Ishikawa (cell line): Measurements from ENCODE around the gene LRRC32.

Experiments used
- CEBPB ChIP-seq: IDR thresholded peaks from 2 replicates; pipeline ENCODE4 v1.6.1; 2012
- CREB1 ChIP-seq: IDR thresholded peaks from 2 replicates; pipeline ENCODE4 v1.6.1; 2012; ENCODE audit warnings: low read depth
- EGR1 ChIP-seq: IDR thresholded peaks from 2 replicates; pipeline ENCODE4 v1.6.1; 2012
- EP300 ChIP-seq: IDR thresholded peaks from 2 replicates; pipeline ENCODE4 v1.6.1; 2012; ENCODE audit warnings: borderline replicate concordance
- FOXM1 ChIP-seq: IDR thresholded peaks from 2 replicates; pipeline ENCODE4 v1.6.1; 2012; ENCODE audit warnings: low read depth, borderline replicate concordance
- RAD21 ChIP-seq: IDR thresholded peaks from 2 replicates; pipeline ENCODE4 v1.6.1; 2012; ENCODE audit warnings: low read depth
- REST ChIP-seq: IDR thresholded peaks from 2 replicates; pipeline ENCODE4 v1.6.1; 2012; ENCODE audit warnings: low read depth, mild to moderate bottlenecking
- TAF1 ChIP-seq: IDR thresholded peaks from 2 replicates; pipeline ENCODE4 v1.6.1; 2012; ENCODE audit warnings: low read depth, mild to moderate bottlenecking
- TCF12 ChIP-seq: IDR thresholded peaks from 2 replicates; pipeline ENCODE4 v1.6.1; 2012; ENCODE audit warnings: low read depth
- TEAD4 ChIP-seq: IDR thresholded peaks from 2 replicates; pipeline ENCODE4 v1.6.1; 2012
- YY1 ChIP-seq: IDR thresholded peaks from 2 replicates; pipeline ENCODE4 v1.6.1; 2012; ENCODE audit warnings: low read depth
- ZBTB7A ChIP-seq: IDR thresholded peaks from 2 replicates; pipeline ENCODE4 v1.6.1; 2012; ENCODE audit warnings: low read depth
- TF ChIP-seq, protein P1 (sequence below): IDR thresholded peaks from 2 replicates; pipeline ENCODE4 v1.6.1; 2012

- no peak for TF ChIP-seq YY1
- TF ChIP-seq REST, result no peak
- TF ChIP-seq TAF1, result no peak
- no peak for TF ChIP-seq FOXM1
- TF ChIP-seq, protein P1, sequence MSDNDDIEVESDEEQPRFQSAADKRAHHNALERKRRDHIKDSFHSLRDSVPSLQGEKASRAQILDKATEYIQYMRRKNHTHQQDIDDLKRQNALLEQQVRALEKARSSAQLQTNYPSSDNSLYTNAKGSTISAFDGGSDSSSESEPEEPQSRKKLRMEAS, result no peak
- TF ChIP-seq EP300, result no peak
- no peak for TF ChIP-seq TCF12
- no peak for TF ChIP-seq EGR1
- no peak for TF ChIP-seq RAD21
- no peak for TF ChIP-seq CEBPB
- TF ChIP-seq CREB1, result no peak
- TF ChIP-seq TEAD4, result no peak
- TF ChIP-seq ZBTB7A, result no peak
Observed at GRCh38 chr11:76639621-76640020, 30.9 kb downstream of the LRRC32 start.
